Neural cell (in vitro differentiated cells): ENCODE measurements around the gene ELMOD1.

Experiments
- EP300 ChIP-seq: fragments of 450-650 bp; conservative IDR thresholded peaks from 2 replicates; pipeline ENCODE4 v1.6.1; 2014; ENCODE audit warnings: antibody characterized with exemption, mild to moderate bottlenecking, moderate library complexity; ENCODE audit not compliant: poor library complexity, severe bottlenecking
- EZH2 ChIP-seq: fragments of 200-600, 300-800 bp; shearing (Covaris generic), sonication (generic); IDR thresholded peaks from 2 replicates; pipeline ENCODE4 v1.6.1; 2014; ENCODE audit warnings: antibody characterized with exemption, low read length, borderline replicate concordance, mild to moderate bottlenecking; ENCODE audit not compliant: insufficient read depth, poor library complexity, severe bottlenecking
- MXI1 ChIP-seq: fragments of 450-650 bp; conservative IDR thresholded peaks from 2 replicates; pipeline ENCODE4 v1.6.1; 2014; ENCODE audit warnings: antibody characterized with exemption, mild to moderate bottlenecking; ENCODE audit not compliant: poor library complexity, severe bottlenecking
- POLR2AphosphoS5 ChIP-seq: IDR thresholded peaks from 2 replicates; pipeline ENCODE4 v1.6.1; 2012
- RAD21 ChIP-seq: fragments of 450-650 bp; conservative IDR thresholded peaks from 2 replicates; pipeline ENCODE4 v1.6.1; 2014; ENCODE audit warnings: antibody characterized with exemption, mild to moderate bottlenecking, moderate library complexity
- TAF1 ChIP-seq: IDR thresholded peaks from 2 replicates; pipeline ENCODE4 v1.6.1; 2012; ENCODE audit warnings: low read depth
- TF ChIP-seq, protein P1 (sequence below): fragments of 450-650 bp; IDR thresholded peaks from 2 replicates; pipeline ENCODE4 v1.5.1; 2014; ENCODE audit warnings: antibody characterized with exemption, mild to moderate bottlenecking, moderate library complexity; ENCODE audit not compliant: poor library complexity, severe bottlenecking
- TF ChIP-seq, protein P2 (sequence below): IDR thresholded peaks from 2 replicates; pipeline ENCODE4 v1.6.1; 2012; ENCODE audit warnings: borderline replicate concordance

DNA sequence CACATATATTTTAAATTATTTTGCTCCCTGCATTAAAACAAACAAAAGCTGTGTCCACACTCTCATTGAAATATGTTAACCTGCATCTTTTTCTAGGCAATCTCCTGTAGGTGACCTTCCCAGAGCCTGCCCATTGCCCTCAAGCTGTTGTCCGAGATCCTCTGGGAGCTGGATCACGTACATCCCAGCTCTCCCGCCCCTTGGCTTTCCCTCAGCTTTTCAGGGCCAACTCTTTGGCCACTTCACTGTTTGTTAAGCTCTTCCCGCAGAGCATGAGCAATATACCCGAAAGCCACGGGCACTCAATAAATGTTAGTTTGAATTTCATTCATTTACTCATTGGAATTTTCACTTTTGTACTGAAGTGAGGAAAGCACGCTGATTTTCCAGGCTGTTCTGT, 32.2 kb downstream of the ELMOD1 start:
- TF ChIP-seq, protein P1, sequence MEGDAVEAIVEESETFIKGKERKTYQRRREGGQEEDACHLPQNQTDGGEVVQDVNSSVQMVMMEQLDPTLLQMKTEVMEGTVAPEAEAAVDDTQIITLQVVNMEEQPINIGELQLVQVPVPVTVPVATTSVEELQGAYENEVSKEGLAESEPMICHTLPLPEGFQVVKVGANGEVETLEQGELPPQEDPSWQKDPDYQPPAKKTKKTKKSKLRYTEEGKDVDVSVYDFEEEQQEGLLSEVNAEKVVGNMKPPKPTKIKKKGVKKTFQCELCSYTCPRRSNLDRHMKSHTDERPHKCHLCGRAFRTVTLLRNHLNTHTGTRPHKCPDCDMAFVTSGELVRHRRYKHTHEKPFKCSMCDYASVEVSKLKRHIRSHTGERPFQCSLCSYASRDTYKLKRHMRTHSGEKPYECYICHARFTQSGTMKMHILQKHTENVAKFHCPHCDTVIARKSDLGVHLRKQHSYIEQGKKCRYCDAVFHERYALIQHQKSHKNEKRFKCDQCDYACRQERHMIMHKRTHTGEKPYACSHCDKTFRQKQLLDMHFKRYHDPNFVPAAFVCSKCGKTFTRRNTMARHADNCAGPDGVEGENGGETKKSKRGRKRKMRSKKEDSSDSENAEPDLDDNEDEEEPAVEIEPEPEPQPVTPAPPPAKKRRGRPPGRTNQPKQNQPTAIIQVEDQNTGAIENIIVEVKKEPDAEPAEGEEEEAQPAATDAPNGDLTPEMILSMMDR, result no peak
- TF ChIP-seq, protein P2, sequence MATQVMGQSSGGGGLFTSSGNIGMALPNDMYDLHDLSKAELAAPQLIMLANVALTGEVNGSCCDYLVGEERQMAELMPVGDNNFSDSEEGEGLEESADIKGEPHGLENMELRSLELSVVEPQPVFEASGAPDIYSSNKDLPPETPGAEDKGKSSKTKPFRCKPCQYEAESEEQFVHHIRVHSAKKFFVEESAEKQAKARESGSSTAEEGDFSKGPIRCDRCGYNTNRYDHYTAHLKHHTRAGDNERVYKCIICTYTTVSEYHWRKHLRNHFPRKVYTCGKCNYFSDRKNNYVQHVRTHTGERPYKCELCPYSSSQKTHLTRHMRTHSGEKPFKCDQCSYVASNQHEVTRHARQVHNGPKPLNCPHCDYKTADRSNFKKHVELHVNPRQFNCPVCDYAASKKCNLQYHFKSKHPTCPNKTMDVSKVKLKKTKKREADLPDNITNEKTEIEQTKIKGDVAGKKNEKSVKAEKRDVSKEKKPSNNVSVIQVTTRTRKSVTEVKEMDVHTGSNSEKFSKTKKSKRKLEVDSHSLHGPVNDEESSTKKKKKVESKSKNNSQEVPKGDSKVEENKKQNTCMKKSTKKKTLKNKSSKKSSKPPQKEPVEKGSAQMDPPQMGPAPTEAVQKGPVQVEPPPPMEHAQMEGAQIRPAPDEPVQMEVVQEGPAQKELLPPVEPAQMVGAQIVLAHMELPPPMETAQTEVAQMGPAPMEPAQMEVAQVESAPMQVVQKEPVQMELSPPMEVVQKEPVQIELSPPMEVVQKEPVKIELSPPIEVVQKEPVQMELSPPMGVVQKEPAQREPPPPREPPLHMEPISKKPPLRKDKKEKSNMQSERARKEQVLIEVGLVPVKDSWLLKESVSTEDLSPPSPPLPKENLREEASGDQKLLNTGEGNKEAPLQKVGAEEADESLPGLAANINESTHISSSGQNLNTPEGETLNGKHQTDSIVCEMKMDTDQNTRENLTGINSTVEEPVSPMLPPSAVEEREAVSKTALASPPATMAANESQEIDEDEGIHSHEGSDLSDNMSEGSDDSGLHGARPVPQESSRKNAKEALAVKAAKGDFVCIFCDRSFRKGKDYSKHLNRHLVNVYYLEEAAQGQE, result no peak
- TF ChIP-seq EP300 (no peak), EZH2 (no peak), MXI1 (no peak), POLR2AphosphoS5 (no peak), RAD21 (no peak), TAF1 (no peak)
